Mucosa of gallbladder (tissue), 1 donor: ENCODE results near the gene CYB5R3. TPM values are rescaled to one million over a fixed set of nuclear protein-coding genes. Genes with fewer than 3 reads are reported as not detected.
A peak's percentile ranks its signal among the peaks of the same experiment; 100 is the strongest.

ENCODE experiments used
- DNase-seq: peaks from one replicate; pipeline ENCODE4 v3.0.0-alpha.2; 2020; ENCODE audit warnings: low spot score
- total RNA-seq: library from RNA; stranded (reverse); gene quantifications from one replicate; pipeline ENCODE4 v1.2.1, GENCODE V29; 2021
- donor health status: DM: no; HTN: no; CAD: no.

Gene CYB5R3
- 240 TPM for total RNA-seq

DNA sequence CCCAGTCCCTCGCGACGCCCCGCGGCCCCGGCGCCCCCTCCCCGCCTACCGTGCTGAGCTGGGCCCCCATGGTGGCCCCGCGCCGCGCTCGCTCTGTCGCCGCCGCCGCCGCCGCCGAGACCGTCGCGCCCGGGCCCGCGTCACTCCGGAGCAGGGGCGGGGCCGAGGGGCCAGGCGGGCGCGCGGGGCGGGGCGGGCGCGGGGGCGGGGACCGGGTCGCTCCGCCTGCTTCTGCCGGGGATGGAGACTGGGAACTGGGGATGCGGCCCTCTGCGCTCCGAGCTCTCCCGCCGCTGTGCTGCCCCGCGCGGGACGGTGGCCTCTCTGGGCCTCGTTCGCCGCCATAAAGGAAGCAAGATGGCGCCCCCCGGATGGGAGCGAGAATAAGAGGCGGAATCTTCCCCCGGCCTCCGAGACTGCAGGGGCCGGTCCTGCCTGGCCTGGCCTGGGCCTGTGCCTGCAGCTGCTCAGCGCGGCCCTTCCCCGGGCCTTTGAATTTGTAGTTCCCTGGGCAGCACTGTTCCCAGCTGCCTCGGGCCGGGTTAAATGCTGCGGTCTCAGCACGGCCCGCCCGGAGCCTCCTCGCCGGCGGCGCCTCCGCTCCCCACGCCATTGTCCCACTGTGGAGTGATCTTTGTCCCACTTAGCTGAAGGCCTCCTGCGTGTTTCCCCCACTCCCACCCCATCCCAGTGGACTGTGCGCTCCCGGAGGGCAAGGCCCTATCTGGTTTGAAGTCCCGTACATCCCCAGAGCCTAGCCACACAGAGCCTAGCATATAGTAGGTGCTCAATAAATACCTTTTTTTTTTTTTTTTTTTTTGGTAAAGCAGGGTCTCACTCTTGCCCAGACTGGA lies at the start of gene CYB5R3:
Gene CYB5R3, minus strand, starts transcription at position 147 of the 854 bp plus-strand sequence. Its CDS starts 77 bp downstream, at position 70.
- peak; percentile 77 for DNase-seq

- DNase-seq = no peak
Measured at GRCh38 chr22:42697542-42698013, 48.4 kb upstream of the CYB5R3 start.

- no peak for DNase-seq
Measured at GRCh38 chr22:42696331-42696967, 47.3 kb upstream of the CYB5R3 start.

GRCh38 chr22:42695294-42695693 lies 46.1 kb upstream of the CYB5R3 start:
- DNase-seq = no peak

DNA sequence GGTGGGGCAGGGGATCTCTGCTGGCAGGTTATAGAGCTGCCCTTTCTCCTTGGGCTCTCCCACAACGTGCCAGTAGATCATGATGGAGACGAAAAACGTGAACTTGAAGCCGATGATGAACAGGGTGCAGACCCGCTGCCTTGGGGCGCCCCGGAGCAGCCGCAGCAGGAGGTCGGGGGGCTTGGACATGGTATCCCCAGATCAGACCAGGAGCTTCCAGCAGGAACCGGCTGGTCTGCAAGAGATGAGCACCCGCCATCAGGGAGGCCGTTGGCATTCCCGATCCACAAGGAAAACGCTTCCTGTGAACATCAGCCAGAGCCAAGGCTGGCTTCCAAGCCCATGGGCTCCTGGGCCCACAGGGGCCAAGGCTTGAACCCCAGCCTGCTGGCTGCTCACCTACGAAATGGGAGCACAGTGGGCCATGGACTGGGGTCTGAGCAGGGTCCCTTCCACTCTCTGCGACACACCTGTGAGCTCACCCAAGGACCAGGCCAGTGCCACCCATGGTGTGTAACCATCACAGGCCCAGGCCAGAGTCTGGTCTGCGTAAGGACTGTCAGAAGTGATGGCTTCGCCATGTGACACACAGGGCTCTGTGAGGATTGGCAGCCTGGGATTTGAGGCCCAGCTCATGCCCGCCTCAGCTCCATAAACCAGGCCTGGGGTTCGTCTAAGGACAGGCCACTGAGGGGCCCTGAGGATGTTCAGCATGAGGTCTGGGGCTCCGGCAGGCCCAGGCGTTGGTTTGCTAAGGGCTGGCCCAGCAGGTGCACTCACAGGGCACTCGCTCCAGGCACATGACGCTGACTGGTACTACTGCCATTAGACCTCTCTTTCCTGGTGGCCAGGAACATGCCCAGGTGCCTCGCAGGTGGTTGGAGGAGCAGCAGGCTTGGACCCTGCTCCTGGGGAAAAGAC lies 44.8 kb upstream of the CYB5R3 start:
- DNase-seq = no peak

- DNase-seq = no peak
Measured at GRCh38 chr22:42693055-42693762, 44.0 kb upstream of the CYB5R3 start.

GRCh38 chr22:42692239-42693054 lies 43.3 kb upstream of the CYB5R3 start:
- DNase-seq = no peak

DNA sequence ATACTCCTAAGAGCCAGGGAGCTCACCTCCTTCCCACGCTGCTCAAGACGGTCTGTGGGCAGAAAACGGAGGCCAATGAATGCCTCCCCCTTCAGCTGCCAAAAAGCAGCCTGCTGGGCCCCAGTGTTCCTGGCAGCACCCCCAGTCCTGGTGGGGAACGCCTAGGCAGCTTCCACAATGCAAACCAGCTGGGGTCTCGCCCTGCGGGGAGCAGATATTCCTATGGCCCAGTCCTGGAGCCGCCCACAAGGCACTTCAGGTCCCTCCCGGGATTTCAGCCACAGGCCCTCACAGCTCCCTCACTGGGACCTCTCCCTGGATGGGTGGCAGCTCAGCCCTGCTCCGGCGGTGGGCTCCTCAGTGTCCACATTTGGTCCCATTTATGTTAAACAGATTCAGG lies 42.2 kb upstream of the CYB5R3 start:
- DNase-seq = no peak

DNA sequence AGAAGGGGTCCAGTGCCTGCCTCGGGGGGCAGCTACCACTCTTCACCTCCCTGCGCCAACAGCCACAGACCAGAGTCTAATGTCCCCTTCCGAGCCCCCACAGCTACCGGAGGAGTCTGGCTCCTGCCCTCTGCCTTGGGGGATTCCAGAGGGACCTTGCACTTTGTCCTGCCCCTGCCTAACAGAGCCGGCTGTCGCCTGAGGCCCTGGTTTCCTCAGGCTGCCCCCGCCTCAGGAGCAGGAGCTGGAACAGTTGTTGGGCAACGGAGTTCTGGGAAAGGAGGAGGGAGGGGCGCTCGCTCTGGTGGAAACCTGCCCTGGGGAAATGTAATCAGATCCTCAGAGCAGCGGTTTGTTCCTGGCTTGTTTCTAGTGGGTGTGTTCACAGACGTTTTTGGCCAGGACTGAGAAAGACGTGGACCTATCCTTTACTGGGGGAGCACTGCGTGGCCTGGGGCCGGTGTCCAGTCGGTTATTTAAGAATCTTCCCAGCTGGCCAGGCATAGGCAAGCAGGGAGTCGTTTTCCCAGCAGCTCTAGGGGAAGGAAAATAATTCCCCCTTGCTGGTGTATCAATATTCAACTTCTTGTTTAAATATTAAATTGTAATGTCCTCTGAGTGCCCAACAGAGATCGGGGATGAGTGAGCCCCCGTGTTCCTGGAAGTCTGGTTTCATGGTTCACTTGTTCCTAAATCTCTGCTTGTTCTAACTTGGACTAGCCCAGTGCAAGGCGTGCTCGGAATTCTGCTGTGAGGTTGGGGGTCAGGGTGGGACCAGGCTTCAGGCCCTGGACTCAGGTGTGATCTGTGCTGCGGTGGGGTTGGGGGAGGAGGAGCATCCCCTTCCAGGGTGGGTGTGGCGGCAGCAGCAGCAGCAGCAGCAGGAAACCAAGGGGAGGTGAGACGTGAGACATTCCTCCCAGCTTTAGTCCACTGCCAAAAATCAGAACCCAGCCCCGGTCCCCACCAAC lies 39.3 kb upstream of the CYB5R3 start:
- peak; percentile 84 for DNase-seq

DNA sequence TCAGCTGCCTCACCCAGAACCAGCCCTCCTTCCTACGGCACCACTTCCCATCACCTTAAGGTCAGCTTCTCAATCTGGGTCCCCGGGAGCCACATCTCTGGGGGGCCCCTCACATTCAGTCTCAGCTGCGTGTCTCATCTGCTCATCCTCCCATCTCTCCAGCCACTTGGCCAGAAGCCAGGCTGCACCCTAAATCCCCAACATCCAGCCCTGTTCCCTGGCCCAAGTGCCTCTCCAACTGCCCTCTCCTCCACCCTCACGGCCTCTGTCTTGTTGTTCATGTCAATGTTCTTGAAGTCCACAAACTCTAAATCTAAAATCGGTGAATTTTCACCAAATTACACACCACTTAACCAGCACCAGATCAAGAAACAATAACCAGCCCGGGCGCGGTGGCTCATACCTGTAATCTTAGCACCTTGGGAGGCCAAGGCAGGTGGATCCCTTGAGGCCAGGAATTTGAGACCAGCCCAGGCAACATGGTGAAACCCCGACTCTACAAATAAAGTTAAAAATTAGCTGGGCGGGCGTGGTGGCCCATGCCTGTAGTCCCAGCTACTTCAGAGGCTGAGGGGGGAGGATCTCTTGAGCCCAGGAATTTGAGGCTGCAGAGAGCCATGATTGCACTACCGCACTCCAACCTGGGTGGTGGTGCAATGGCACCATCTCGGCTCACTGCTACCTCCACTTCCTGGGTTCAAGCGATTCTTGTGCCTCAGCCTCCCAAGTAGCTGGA lies 37.7 kb upstream of the CYB5R3 start:
- no peak for DNase-seq

DNA sequence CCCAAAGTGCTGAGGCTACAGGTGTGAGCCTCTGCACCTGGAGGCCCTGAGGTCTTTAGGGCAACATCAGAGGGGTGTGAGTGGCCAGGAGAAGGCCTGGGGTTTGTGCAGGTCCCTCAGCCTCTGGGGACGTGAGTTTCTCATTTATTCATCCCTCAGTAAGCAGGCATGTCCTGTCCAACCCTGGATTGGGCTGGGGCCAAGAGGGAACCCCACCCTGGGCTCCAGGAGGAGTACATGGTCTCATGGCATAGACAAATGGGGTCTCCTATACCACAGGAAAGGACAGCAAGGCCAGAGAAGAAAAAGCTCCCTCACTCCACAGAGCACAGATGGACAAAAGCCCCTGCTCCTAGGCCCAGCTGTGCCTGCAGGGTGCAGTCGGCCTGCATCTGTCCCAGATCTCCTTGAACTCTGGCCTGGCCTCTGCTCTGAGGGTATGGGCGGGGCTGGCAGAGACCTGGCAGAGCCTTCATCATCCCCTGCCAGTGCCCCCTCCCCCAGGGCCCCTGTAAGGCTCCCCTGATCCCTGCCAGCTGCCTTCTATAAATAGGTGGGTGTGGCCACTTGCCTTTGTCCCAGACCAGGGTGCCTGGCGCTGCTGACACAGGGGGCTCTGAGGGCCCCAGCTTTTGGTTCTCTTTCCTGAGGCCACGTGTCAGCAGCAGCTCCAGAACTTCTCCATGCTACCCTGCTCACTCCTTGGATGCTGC lies 36.9 kb upstream of the CYB5R3 start:
- no peak for DNase-seq

DNA sequence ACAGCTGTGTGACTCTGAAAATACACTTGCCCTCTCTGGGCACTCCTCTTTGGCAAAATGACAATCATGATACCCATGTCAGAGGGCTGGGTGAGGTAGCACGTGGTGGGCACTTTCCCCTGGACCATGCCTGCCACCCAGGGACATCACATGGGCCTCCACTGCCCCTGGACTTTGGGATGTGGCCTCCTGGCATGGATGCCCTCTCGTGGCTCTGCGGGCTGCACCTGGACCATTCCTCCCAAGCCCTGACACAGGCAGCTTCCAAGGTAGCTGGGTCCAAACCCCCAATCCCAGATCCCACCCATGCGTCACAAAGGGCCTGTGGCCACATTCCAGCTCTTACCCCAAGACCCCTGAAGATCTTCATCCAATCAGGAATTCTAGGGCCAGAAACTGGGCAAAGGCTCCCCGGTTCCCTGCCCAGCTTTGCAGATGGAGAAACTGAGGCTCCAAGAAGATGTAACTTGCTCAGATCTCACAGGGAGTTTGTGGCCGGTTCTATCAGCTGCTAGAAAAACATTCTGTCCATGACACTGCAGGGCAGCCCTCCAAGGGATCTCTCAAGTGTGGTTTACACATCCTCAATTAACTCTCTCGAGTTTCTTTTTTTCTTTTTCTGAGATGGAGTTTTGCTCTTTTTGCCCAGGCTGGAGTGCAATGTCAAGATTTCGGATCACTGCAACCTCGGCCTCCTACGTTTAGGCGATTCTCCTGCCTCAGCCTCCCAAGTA lies 35.4 kb upstream of the CYB5R3 start:
- no peak for DNase-seq

- DNase-seq = peak; percentile 66
Measured at GRCh38 chr22:42683578-42684283, 34.5 kb upstream of the CYB5R3 start.

GRCh38 chr22:42682113-42682851 lies 33.1 kb upstream of the CYB5R3 start:
- no peak for DNase-seq

DNA sequence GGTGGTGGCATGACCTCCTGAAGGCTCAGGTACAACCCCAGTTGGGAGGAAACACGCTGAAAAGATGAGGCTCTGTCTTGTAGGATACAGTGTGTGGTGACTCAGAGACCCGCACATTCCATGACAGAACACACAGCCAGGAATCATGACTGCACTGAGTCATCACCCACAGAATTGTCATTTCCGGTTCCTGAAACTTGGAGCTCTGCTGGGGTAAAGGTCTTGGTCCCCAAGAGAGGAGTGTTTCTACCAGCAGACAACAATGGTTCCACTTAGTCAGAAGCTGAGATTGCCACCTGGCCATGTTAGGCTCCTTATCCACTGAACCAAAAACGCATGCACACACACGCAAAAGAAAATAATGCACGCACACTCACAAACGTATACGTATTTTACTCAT lies 31.5 kb upstream of the CYB5R3 start:
- DNase-seq = no peak

DNA sequence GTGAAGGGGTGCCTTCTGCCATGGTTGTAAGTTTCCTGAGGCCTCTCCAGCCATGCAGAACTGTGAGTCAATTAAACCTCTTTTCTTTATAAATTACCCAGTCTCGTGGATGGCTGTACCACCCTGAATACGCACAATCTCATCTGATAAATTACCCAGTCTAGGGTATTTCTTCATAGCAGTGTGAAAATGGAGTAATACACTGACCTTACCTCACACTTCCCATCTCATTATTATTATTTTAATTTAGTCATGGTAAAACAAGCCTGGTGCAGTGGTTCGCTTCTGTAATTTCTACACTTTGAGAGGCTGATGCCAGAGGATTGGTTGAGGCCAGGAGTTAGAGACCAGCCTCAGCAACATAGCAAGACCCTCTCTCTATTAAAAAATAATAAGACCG lies 30.5 kb upstream of the CYB5R3 start:
- no peak for DNase-seq
